GM12892 (cell line): ENCODE measurements around the gene ARL14. TPM values are rescaled to one million over a fixed set of nuclear protein-coding genes. Genes with fewer than 3 reads are reported as not detected.

Source experiments
- DNase-seq: peaks from one replicate; pipeline ENCODE4 v3.0.0; 2011; ENCODE audit not compliant: insufficient read length
- FAIRE-seq: peaks from 2 replicates; lab custom pipeline; 2011; peaks lifted over from hg19 to GRCh38; lab: Jason Lieb, UNC
- POLR2A ChIP-seq: IDR thresholded peaks from 2 replicates; pipeline ENCODE4 v1.6.1; 2011; ENCODE audit warnings: low read depth, low read length, control low read depth
- POLR2AphosphoS5 ChIP-seq: IDR thresholded peaks from 2 replicates; pipeline ENCODE4 v1.6.1; 2011; ENCODE audit warnings: low read depth, low read length, control low read depth
- TAF1 ChIP-seq: IDR thresholded peaks from 2 replicates; pipeline ENCODE4 v1.6.1; 2011; ENCODE audit warnings: low read depth, mild to moderate bottlenecking, control low read depth, low read length, borderline replicate concordance
- polyA plus RNA-seq: library from polyadenylated mRNA; unstranded; fragments of >200 nt; gene quantifications from one replicate; pipeline ENCODE4 v1.2.1, GENCODE V29; 2012; ENCODE audit warnings: missing spikeins, inconsistent platforms; ENCODE audit not compliant: missing spikeins

Gene ARL14
- polyA plus RNA-seq = 0.34 TPM

- TF ChIP-seq POLR2A (no peak), TAF1 (no peak), POLR2AphosphoS5 (no peak)
- DNase-seq (no peak), FAIRE-seq (no peak)
Measured at GRCh38 chr3:160676547-160677303, at the start of gene ARL14. Gene ARL14 (plus strand): TSS chr3:160677160. CDS start chr3:160677347, 187 bp downstream.

GRCh38 chr3:160629491-160629890 lies 47.5 kb upstream of the ARL14 start:
- TF ChIP-seq POLR2A (no peak), TAF1 (no peak), POLR2AphosphoS5 (no peak)
- DNase-seq = no peak
- FAIRE-seq = no peak

- TF ChIP-seq TAF1 (no peak), POLR2A (no peak), POLR2AphosphoS5 (no peak)
- FAIRE-seq (no peak), DNase-seq (no peak)
Measured at GRCh38 chr3:160633361-160634083, 43.4 kb upstream of the ARL14 start.

DNA sequence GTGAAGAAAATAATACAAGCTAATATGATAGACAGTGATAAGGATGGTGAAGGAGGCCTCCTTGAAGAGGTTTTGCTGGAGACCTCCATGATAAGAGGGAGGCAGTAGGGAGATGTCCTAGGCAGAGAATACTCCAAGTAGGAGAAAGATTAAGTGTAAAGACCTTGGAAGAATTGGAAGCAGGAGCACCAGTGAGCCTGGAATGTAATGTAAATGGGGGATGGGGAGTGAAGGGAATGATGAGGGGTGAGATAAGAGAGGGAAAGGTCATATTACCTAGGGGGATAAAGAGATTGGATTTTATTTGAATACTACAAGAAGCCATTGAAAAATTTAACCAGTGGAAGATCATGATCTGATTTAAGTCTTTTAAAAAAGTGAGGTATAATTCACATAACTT lies 41.7 kb upstream of the ARL14 start:
- no peak for FAIRE-seq
- no peak for DNase-seq
- no peak for TF ChIP-seq POLR2AphosphoS5

- FAIRE-seq = no peak
- DNase-seq = no peak
- TF ChIP-seq POLR2A = no peak
- TF ChIP-seq TAF1 = no peak
- TF ChIP-seq POLR2AphosphoS5 = no peak
Measured at GRCh38 chr3:160637086-160637485, 39.9 kb upstream of the ARL14 start.

- no peak for FAIRE-seq
- DNase-seq = no peak
Measured at GRCh38 chr3:160638184-160638583, 38.8 kb upstream of the ARL14 start.

GRCh38 chr3:160641665-160642309 lies 35.2 kb upstream of the ARL14 start:
- DNase-seq = no peak
- no peak for TF ChIP-seq POLR2A
- TF ChIP-seq TAF1 = no peak
- TF ChIP-seq POLR2AphosphoS5 = no peak
- FAIRE-seq = no peak

More at GRCh38 chr3:160638184-160638583, 38.8 kb upstream of the ARL14 start:
- TF ChIP-seq POLR2A = no peak
- TF ChIP-seq TAF1 = no peak
- no peak for TF ChIP-seq POLR2AphosphoS5

DNA sequence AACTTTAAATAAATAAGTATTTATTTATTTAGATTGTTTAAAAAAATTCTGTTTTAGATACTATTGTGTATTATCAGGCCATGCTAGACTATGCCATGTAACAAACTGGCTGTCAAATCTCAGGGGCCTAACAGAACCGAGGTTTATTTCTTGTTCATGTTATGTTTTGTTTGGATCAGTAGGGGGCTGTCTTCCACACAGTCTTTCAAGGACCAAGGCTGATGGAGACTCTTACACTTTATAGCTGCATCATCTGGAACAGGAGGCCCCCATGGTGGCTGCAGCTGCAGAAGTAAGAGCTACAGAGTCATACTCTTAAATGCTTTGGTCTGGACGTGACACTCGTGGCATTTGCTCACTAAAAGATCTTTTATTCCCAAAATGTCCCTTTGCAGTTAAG lies 33.0 kb upstream of the ARL14 start:
- FAIRE-seq (no peak), DNase-seq (no peak)
- TF ChIP-seq POLR2A = no peak
- TF ChIP-seq TAF1 = no peak
- no peak for TF ChIP-seq POLR2AphosphoS5

GRCh38 chr3:160644491-160644890 lies 32.5 kb upstream of the ARL14 start:
- no peak for TF ChIP-seq POLR2AphosphoS5
- TF ChIP-seq POLR2A = no peak
- TF ChIP-seq TAF1 = no peak

DNA sequence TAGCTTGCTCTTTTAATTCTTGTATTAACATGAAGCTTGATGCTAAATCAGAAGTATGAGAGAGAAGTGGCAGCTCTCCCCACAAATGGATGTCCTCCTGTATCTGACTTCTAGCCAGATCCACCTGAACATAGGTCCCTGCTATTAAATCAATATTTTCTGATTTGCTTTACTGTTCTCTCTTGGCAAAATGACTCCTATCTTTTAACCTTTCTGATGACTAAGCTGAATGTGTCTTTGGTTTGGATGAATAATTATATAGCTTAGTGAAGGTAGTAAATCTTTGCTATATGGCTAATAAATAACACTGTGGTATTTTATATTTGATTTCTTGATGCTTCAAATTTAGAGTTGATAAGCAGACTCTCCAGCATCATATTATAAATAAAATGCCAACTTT lies 28.3 kb upstream of the ARL14 start:
- no peak for DNase-seq
- TF ChIP-seq TAF1 (no peak), POLR2AphosphoS5 (no peak), POLR2A (no peak)
- no peak for FAIRE-seq

More at GRCh38 chr3:160644491-160644890, 32.5 kb upstream of the ARL14 start:
- FAIRE-seq (peak; percentile 42), DNase-seq (no peak)

DNA sequence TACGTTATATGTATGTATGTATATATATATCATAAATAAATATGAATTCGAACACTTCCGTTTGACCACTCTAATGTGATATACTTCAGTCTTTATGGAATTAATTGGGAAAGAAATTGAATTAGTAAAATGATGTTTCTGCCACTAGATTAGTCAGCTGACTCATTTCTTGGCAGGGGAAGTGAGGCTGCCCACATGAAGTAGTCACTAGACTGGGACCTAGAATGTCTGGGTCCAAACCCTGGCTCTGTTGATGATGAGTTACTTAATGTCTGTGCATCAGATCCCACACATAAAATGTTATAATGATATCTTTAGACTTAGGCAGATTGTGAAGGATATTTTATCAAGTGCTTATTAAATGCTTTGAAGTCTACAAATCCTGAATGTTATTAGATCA lies 27.4 kb upstream of the ARL14 start:
- DNase-seq (no peak), FAIRE-seq (no peak)
- TF ChIP-seq POLR2AphosphoS5 (no peak), POLR2A (no peak), TAF1 (no peak)
